Upper lobe of right lung (tissue), 1 donor: ENCODE measurements around the gene SCO2. TPM values are rescaled to one million over a fixed set of nuclear protein-coding genes. Genes with fewer than 3 reads are reported as not detected.
A peak's percentile ranks its signal among the peaks of the same experiment; 100 is the strongest.

Experiments used
- ATAC-seq: fragments of 200-7000 bp; cut with Tn5 transposase; one replicate; pipeline ENCODE4 v1.9.1; 2020; ENCODE audit warnings: mild to moderate bottlenecking, moderate library complexity
- DNase-seq: peaks from one replicate; pipeline ENCODE4 v3.0.0-alpha.2; 2020
- H3K27ac ChIP-seq: fragments of 200-600 bp; one replicate; pipeline ENCODE4 v1.8.0; 2022
- H3K27me3 ChIP-seq: fragments of 200-600 bp; one replicate; pipeline ENCODE4 v1.8.0; 2022; ENCODE audit warnings: mild to moderate bottlenecking
- H3K36me3 ChIP-seq: fragments of 200-600 bp; one replicate; pipeline ENCODE4 v1.8.0; 2022
- H3K4me1 ChIP-seq: fragments of 200-600 bp; one replicate; pipeline ENCODE4 v1.8.0; 2022
- H3K4me3 ChIP-seq: fragments of 200-600 bp; one replicate; pipeline ENCODE4 v1.8.0; 2022; ENCODE audit warnings: mild to moderate bottlenecking
- H3K9me3 ChIP-seq: fragments of 200-600 bp; one replicate; pipeline ENCODE4 v1.8.0; 2022
- CTCF ChIP-seq: fragments of 200-600 bp; IDR thresholded peaks from one replicate; pipeline ENCODE4 v1.8.0; 2022; ENCODE audit warnings: antibody characterized with exemption
- intact Hi-C: fragments of 100-400 bp; cut with DNase I; formaldehyde crosslinking; loops from one replicate; pipeline ENCODE4 v1.11.0; 2022
- total RNA-seq: library from RNA; stranded (reverse); fragmentation: NEBNext Ultra II Directional; extraction: Animal tissue kit (Norgen Biotek cat#: 25700); gene quantifications from one replicate; pipeline ENCODE4 v1.2.1, GENCODE V29; 2021
- donor health status: DM: no; HTN: yes; CAD: no; lungs with severe emphysema.

The SCO2 gene
- total RNA-seq, 1 donor from 2014 or later = 3.1 TPM

- no peak for ATAC-seq
- no peak for DNase-seq
- Histone ChIP-seq H3K9me3 (no peaks in the 10 kb centered on the region), H3K27ac (no peak overlapping the region), H3K4me3 (no peak overlapping the region), H3K4me1 (peaks cover 10% of the 10 kb centered on the region), H3K36me3 (peaks cover 29% of the 10 kb centered on the region), H3K27me3 (no peaks in the 10 kb centered on the region)
- TF ChIP-seq CTCF = no peak
- intact Hi-C loops = loop anchor here (10.0 kb wide), 1 partner anchor 239 kb away; the partner anchor contains the start of gene MAPK12
These were observed 21.8 kb downstream of the SCO2 start for GRCh38 chr22:50503475-50504145.

GRCh38 chr22:50502628-50503474, 22.5 kb downstream of the SCO2 start:
- H3K27ac ChIP-seq = no peak overlapping the region
- H3K9me3 ChIP-seq = no peaks in the 10 kb centered on the region
- H3K27me3 ChIP-seq = no peaks in the 10 kb centered on the region
- no peak for TF ChIP-seq CTCF
- no peak overlapping the region for H3K4me3 ChIP-seq
- DNase-seq (no peak), ATAC-seq (no peak)
- H3K4me1 ChIP-seq = peaks cover 13% of the 10 kb centered on the region
- intact Hi-C loops = loop anchor here (10.0 kb wide), 1 partner anchor 238 kb away; the partner anchor contains the start of gene MAPK12
- H3K36me3 ChIP-seq = peaks cover 29% of the 10 kb centered on the region

- Histone ChIP-seq H3K4me3 (no peak overlapping the region), H3K27me3 (no peaks in the 10 kb centered on the region), H3K9me3 (no peaks in the 10 kb centered on the region), H3K36me3 (peaks cover 29% of the 10 kb centered on the region), H3K4me1 (peaks cover 13% of the 10 kb centered on the region), H3K27ac (no peak overlapping the region)
- intact Hi-C loops = loop anchor here (10.0 kb wide), 1 partner anchor 237 kb away; the partner anchor contains the start of gene MAPK12
- DNase-seq = no peak
- ATAC-seq = no peak
- TF ChIP-seq CTCF = no peak
These were observed 23.3 kb downstream of the SCO2 start for GRCh38 chr22:50502096-50502495.

DNA sequence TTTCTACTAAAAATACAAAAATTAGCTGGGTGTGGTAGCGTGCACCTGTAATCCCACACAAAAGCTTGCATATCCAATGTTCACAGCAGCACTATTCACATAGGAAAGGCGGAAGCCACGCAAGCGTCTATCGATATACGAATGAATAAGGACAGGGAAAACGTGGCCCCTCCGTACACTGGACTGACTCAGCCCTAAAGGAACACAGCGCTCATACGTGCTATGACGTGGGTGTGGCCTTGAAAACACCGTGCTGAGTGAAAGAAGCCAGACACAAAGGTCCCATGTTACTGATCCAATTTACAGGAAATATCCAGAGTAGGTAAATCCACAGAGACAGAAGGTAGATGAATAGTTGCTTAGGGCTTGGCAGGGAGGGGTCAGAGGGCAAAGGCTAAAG, 24.9 kb downstream of the SCO2 start:
- TF ChIP-seq CTCF = no peak
- no peak overlapping the region for H3K27ac ChIP-seq
- H3K36me3 ChIP-seq = peaks cover 25% of the 10 kb centered on the region
- intact Hi-C loops = loop anchor here (10.0 kb wide), 1 partner anchor 236 kb away; the partner anchor contains the start of gene MAPK12
- no peaks in the 10 kb centered on the region for H3K27me3 ChIP-seq
- H3K4me1 ChIP-seq = peaks cover 5% of the 10 kb centered on the region
- H3K4me3 ChIP-seq = no peak overlapping the region
- DNase-seq (no peak), ATAC-seq (no peak)
- no peaks in the 10 kb centered on the region for H3K9me3 ChIP-seq

- peak; percentile 69 for TF ChIP-seq CTCF
- Histone ChIP-seq H3K36me3 (peaks cover 12% of the 10 kb centered on the region), H3K27ac (no peak overlapping the region), H3K4me3 (no peak overlapping the region), H3K4me1 (peaks cover 5% of the 10 kb centered on the region), H3K27me3 (no peaks in the 10 kb centered on the region), H3K9me3 (no peaks in the 10 kb centered on the region)
- DNase-seq = no peak
- intact Hi-C loops = no loop called here
- ATAC-seq = peak; percentile 94
These were observed 27.0 kb downstream of the SCO2 start for GRCh38 chr22:50498322-50498890.
